Brain pericyte (primary cell): ENCODE data around the gene ITSN1.
"Not testable (repeated sequence)": the region's sequence is repeated elsewhere in the genome, so short reads cannot be mapped to it uniquely, and the experiment has no call there.

ENCODE experiments used
- DNase-seq: peaks from one replicate; pipeline ENCODE4 v3.0.0-alpha.2; 2012; ENCODE audit warnings: low read depth, low spot score

The ITSN1 gene

GRCh38 chr21:33767960-33768359 lies 125.7 kb downstream of the ITSN1 start:
- no peak for DNase-seq

DNA sequence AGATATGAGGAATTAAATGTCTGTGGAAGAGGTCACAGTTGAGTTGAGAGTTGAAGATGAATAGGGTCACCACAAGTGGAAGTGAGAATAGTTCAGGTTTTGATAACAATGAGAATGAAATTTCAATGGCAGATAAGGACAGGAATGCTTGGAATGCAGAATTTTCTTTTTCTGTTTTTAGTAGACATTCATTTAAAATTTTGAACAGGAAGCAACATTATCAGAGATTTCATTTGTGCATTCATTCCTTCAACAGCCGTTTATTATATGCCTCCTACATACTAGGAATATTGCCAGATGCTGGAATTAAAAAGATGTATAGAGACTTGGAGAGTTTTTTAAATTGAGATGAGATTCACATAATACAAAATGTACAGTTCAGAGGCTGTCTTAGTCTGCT lies 126.8 kb downstream of the ITSN1 start:
- no peak for DNase-seq

- DNase-seq: no peak
Observed at GRCh38 chr21:33770542-33770941, 128.2 kb downstream of the ITSN1 start.

- DNase-seq: no peak
Observed at GRCh38 chr21:33771976-33772375, 129.7 kb downstream of the ITSN1 start.

DNA sequence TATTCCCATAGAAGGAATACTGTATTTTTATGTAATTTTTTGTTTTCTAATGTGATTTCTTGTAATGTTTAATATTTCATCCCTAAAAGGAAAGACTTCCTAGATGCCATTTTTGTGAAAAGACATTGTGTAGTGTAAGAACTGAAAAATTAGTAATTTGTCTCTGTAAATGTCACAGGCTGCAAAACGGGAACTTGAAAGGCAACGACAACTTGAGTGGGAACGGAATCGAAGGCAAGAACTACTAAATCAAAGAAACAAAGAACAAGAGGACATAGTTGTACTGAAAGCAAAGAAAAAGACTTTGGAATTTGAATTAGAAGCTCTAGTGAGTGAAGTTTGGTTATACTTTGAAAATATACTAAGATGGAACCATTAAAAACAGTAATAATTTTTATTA lies 132.2 kb downstream of the ITSN1 start:
- no peak for DNase-seq

DNA sequence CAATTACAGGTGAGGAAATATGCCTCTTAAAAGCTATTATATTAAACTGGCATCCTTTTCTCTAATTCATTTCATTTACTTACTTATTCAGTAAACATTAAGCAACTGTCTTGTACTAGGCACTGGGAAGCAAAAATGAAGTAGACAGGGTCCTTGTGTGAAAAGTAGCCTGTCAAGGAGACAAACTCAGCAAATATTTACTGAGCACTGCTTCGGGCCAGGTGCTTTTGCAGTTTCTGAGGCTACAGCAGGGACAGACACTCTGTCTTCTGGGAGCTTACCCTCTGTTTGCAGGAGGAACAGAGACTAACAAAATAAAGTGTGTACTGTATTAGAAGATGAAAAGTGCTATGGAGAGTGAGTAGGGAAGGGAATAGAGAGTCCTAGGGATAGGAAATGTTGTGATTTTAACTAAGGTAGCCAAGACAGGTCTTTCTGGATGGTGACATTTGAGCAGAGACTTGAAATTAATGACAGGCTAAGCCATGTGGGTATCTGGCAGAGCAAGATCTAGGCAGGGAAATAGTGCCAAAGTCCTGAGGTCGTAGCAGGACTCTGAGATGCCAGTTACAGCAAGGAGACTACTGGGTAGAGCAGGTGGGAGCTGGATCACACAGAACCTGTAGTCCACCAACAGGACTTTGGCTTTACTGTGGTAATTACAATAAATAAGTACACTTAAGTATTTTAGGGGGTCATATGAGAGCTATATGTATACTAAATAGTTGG lies 133.0 kb downstream of the ITSN1 start:
- no peak for DNase-seq

DNA sequence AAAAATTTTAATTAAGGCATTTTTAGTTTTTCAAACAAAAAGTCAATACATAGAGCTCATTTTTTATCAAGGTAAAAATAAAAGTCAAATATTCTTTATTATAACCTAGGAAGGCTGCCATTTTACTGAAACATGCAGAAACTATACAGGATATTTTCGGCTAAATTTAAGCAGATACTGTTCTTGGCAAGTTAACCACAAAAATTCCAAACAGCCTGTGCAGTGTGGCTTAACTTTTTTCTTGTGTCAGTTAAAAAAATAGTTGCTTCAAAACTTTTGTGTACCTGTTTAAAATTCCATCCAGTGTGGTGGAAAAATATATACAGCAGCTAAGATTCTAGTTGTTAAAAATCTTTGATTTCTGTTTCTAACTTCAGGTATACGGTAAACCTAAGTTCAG lies 138.3 kb downstream of the ITSN1 start:
- DNase-seq: no peak

GRCh38 chr21:33781121-33781520 lies 138.8 kb downstream of the ITSN1 start:
- DNase-seq: no peak

DNA sequence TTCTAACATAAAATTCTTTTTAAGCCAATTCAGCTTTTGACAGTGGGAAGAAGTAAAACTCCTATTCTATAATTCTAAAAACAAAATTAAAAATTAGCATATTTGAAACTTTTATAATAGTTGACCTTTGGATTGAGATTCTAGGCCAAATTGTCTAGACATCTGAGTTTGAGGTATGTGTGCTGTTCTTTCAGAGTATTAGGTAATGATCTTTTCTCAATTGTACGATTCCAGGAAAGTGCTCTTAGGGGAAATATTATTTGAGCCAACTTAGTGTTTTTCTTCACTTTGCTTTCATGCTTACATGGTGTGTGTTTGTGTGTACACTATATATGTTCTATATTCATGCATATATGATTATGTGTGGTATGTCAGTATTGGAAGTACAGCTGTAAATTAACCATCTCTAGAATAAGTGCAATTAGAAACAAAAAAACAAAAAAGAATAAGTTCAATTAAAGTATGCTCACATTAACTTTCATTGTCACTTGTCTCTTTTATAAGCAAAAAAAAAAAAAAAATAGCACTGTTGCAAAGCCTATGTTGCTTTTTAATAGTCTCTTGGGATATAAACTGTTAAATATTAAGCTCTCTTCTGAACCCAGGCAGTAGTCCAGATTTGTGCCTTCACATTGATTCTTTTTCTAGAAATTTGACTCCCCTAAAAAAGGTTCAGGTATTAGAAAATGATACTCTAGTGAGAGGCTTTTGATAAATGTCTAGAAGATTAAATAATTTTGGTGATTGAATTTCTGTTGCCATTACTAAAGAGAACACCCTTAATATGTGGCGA lies 141.1 kb downstream of the ITSN1 start:
- DNase-seq: no peak

- no peak for DNase-seq
Observed at GRCh38 chr21:33787431-33787830, 145.1 kb downstream of the ITSN1 start.

DNA sequence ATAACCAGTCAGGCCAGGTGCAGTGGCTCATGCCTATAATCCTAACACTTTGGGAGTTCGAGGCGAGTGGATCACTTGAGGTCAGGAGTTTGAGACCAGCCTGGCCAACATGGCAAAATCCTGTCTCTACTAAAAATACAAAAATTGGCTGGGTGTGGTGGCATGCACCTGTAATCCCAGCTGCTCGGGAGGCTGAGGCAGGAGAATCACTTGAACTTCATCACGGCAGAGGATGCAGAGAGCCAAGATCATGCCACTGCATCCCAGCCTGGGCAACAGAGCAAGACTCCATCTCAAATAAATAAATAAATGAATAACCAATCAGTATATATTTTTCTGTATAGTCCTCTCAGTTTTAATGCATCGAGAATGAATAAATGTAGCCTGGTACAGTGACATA lies 146.1 kb downstream of the ITSN1 start:
- not testable (repeated sequence) for DNase-seq

GRCh38 chr21:33789697-33790096 lies 147.4 kb downstream of the ITSN1 start:
- DNase-seq: no peak

- no peak for DNase-seq
Observed at GRCh38 chr21:33791073-33791472, 148.8 kb downstream of the ITSN1 start.

DNA sequence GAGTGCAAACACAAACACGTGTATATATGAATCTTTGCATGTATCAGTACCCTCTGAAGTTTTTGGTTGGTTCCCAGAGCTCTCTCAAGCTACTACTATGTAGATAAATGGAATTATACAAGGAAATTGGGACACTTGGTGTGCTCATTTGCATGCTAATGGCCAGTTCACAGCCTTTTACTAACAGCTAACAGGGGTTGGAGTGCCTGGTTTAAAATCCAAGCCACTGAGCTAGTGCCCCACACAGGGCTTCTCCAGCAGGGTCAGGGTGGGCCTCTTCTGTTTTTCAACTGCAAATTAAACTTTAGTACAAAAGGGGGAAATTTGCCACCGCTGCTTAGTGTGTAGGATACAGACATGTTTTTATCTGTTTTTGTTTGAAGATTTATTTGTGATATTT lies 152.3 kb downstream of the ITSN1 start:
- DNase-seq: no peak

GRCh38 chr21:33797565-33797964 lies 155.3 kb downstream of the ITSN1 start:
- DNase-seq: no peak

DNA sequence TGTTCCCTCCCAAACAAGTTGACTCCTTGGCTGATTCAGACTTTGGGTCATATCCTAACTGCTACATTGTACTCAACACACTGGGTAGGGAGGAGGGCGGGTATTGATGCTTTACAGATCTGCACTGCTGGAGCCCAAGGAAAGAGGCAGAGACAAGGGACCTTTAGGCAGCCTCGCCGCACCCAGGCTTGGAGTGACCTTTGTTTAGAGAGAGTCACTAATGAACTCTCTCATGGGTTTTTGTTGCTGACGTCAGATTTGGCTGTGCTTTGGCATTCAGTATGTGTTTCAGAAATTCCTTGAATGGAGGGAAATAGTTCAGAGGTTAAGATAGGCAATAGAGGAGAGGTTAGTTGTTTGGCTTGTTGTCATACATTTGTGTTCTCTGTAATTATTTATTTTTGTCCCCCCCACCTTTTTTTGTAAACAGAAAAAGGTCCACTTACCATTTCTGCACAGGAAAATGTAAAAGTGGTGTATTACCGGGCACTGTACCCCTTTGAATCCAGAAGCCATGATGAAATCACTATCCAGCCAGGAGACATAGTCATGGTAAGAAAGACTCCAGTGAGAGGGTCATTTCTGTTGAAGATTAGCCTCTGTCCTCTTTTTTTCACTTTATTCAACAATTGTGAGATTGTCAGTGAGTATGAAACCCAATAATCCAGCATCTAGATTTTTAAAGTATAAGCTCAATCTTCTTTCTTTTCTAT lies 157.2 kb downstream of the ITSN1 start:
- DNase-seq: no peak

DNA sequence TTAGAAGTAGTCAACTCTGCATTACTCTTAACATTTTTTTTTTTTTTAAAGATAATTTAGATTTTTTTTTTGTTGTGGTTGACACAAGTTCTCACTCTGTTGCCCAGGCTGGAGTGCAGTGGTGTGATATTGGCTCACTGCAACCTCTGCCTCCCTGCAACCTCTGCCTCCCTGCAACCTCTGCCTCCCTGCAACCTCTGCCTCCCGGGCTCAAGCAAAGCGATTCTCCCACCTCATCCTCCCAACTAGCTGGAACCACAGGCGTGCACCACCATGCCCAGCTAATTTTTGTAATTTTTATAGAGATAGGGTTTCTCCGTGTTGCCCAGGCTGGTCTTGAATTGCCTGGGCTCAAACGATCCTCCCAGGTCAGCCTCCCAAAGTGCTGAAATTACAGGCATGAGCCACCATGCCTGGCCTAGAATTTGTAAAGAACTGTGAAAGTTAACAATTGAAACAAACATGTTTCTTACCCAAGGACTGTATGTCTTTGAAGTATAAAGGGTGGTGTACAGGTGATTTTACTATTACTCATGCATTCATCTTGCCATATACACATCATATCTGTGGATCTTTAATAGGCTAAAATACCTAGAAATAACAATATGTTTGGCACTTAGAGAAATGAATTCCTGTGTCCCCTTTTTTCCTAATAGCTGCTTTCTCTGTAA lies 158.6 kb downstream of the ITSN1 start:
- DNase-seq: no peak

- peak; percentile 80 for DNase-seq
Observed at GRCh38 chr21:33801424-33802405, 159.4 kb downstream of the ITSN1 start.

- DNase-seq: no peak
Observed at GRCh38 chr21:33802481-33802880, 160.2 kb downstream of the ITSN1 start.

DNA sequence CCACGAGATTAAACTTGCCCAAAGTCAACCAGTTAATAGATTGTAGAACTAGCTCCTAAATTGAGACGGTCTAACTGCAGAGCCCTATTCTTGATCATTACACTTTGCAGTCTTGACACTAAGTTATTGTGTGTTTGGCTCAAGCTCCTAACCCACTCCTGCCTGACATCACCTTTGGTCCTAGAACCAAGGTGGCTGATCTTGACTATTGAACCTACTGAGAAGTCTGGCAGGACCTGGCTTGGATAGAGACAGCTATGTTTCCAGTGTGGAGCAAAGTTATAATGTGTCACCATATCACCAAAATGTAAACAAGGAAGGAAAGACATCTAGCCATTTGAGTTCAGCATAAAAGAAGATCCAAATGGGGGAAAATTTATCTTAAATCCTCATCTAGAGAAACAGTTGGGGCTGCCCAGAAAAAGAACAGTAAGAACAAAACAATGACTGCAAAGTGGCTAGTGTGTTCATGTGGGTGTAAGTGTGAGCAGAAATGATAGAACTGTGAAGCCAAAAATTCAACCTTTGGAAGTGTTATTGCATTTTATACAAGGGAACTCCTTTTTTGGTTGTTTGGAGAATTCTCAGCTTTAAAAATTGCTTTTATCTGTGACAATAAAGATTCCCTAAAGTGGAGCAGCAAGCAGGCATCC lies 166.5 kb downstream of the ITSN1 start:
- DNase-seq: no peak
